ENCODE data around the gene PPARD.

The PPARD gene

GRCh38 chr6:35343835-35344550, 1.6 kb downstream of the PPARD start:
- Histone ChIP-seq H3K4me3 (replicated peaks; ENCODE audit: insufficient read depth, low read length) (peak overlapping the region; percentile 16; the same call in 1 of the 2 replicates), H3K27me3 (ENCODE audit: insufficient read depth, poor library complexity, severe bottlenecking) (peaks cover 2% of the 10 kb centered on the region), H3K27ac (replicated peaks) (no peak overlapping the region)
- no peak for DNase-seq (ENCODE audit: low read depth in 1 of 2, low spot score in 1 of 2)
- no peak for TF ChIP-seq GABPA (IDR thresholded peaks at IDR 0.05; ENCODE audit: low read depth)
- TF ChIP-seq CTCF (IDR thresholded peaks at IDR 0.05; ENCODE audit: insufficient read depth, low read length): no peak
- TF ChIP-seq POLR2AphosphoS5 (IDR thresholded peaks at IDR 0.05; ENCODE audit: low read depth): no peak
- no peak for TF ChIP-seq REST (IDR thresholded peaks at IDR 0.05; ENCODE audit: insufficient replicate concordance, low read depth)

- H3K4me3 ChIP-seq (replicated peaks; ENCODE audit: insufficient read depth, low read length): no peak overlapping the region
- TF ChIP-seq POLR2AphosphoS5 (IDR thresholded peaks at IDR 0.05; ENCODE audit: low read depth) (no peak), GABPA (IDR thresholded peaks at IDR 0.05; ENCODE audit: low read depth) (no peak), CTCF (IDR thresholded peaks at IDR 0.05; ENCODE audit: insufficient read depth, low read length) (no peak), SPI1 (IDR thresholded peaks at IDR 0.05; ENCODE audit: borderline replicate concordance, low read depth) (no peak), REST (IDR thresholded peaks at IDR 0.05; ENCODE audit: insufficient replicate concordance, low read depth) (no peak)
- H3K27me3 ChIP-seq (ENCODE audit: insufficient read depth, poor library complexity, severe bottlenecking): no peaks in the 10 kb centered on the region
- no peak overlapping the region for H3K27ac ChIP-seq (replicated peaks)
- DNase-seq (ENCODE audit: low read depth in 1 of 2, low spot score in 1 of 2): no peak
These were observed 9.1 kb downstream of the PPARD start for GRCh38 chr6:35351422-35351821.

GRCh38 chr6:35352735-35353134, 10.4 kb downstream of the PPARD start:
- DNase-seq (ENCODE audit: low read depth in 1 of 2, low spot score in 1 of 2): no peak
- Histone ChIP-seq H3K27me3 (ENCODE audit: insufficient read depth, poor library complexity, severe bottlenecking) (no peaks in the 10 kb centered on the region), H3K27ac (replicated peaks) (no peak overlapping the region)

More at GRCh38 chr6:35352735-35353134, 10.4 kb downstream of the PPARD start:
- no peak overlapping the region for H3K4me3 ChIP-seq (replicated peaks; ENCODE audit: insufficient read depth, low read length)
- TF ChIP-seq SPI1 (IDR thresholded peaks at IDR 0.05; ENCODE audit: borderline replicate concordance, low read depth): peak; percentile 71
- TF ChIP-seq REST (IDR thresholded peaks at IDR 0.05; ENCODE audit: insufficient replicate concordance, low read depth): no peak

Data from HL-60 (cell line).